Measurements from ENCODE around the gene TUBB2B. TPM values are rescaled to one million over a fixed set of nuclear protein-coding genes. Genes with fewer than 3 reads are reported as not detected.

The TUBB2B gene
- total RNA-seq, 2 experiments from 2014 or later: 0.27 TPM; not detected in 1

DNA sequence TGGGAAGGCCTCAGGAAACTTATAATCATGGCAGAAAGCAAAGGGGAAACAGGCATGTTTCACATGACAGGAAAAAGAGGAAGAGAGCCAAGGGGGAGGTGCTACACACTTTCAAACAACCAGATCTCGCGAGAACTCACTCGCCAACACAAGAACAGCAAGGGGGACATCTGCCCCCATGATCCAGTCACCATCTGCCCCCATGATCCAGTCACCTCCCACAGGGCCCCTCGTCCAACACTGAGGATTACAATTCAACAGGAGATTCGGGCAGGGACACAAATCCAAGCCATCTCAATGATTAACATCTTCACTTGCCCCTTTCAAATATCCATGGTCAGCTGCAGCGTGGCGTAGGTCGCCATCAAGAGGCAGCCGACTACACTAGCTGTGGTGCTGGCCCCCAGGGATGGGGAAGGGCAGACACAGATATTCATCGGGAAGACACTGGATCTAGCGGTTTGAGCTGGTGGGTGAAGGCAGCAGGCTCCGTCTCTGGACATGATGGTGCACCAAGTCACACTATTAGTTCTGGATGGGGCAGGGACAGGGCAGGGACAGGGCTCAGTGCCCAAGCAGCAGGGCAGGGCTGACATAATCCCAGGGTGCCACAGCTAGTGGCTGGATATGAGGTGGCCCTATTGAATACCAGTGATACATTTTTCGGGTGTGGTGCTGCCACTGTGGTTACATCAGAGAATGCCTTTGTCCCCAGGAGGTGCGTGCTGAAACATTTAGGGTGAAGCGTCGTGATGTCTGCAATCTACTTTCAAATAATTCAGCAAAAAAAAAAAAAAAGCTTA lies 31.6 kb downstream of the TUBB2B start:
- Histone ChIP-seq H3K4me2 (ENCODE audit: low read length) (no peak overlapping the region), H3K79me2 (ENCODE audit: insufficient read depth, low read depth, low read length) (no peaks in the 10 kb centered on the region), H4K20me1 (ENCODE audit: insufficient read depth, low read length) (no peaks in the 10 kb centered on the region), H3K4me3 (ENCODE audit: low read depth, low read length, poor library complexity, severe bottlenecking) (no peak overlapping the region), H3K4me1 (ENCODE audit: insufficient read depth, low read length, poor library complexity, severe bottlenecking) (no peaks in the 10 kb centered on the region), H2AFZ (ENCODE audit: low read length) (peak overlapping the region; percentile 10; the same call in 1 of the 2 replicates), H3K36me3 (ENCODE audit: insufficient read depth, low read length) (no peaks in the 10 kb centered on the region), H3K27ac (ENCODE audit: low read depth, low read length, poor library complexity, severe bottlenecking) (no peak overlapping the region), H3K9me2 (ENCODE audit: insufficient read depth, low read length) (no peaks in the 10 kb centered on the region), H3K9me3 (ENCODE audit: low read length) (no peaks in the 10 kb centered on the region)
- intact Hi-C loops (cut with micrococcal nuclease; ENCODE audit: unreplicated experiment): no loop called here
- CTCF ChIA-PET (ENCODE audit: unreplicated experiment): interaction anchor here (0.7 kb wide), 1 partner anchor 55 kb away, joined by 3 read pairs; no protein-coding TSS in a partner anchor
- DNase-seq (ENCODE audit: low spot score): peak; percentile 20
- TF ChIP-seq, protein P1, sequence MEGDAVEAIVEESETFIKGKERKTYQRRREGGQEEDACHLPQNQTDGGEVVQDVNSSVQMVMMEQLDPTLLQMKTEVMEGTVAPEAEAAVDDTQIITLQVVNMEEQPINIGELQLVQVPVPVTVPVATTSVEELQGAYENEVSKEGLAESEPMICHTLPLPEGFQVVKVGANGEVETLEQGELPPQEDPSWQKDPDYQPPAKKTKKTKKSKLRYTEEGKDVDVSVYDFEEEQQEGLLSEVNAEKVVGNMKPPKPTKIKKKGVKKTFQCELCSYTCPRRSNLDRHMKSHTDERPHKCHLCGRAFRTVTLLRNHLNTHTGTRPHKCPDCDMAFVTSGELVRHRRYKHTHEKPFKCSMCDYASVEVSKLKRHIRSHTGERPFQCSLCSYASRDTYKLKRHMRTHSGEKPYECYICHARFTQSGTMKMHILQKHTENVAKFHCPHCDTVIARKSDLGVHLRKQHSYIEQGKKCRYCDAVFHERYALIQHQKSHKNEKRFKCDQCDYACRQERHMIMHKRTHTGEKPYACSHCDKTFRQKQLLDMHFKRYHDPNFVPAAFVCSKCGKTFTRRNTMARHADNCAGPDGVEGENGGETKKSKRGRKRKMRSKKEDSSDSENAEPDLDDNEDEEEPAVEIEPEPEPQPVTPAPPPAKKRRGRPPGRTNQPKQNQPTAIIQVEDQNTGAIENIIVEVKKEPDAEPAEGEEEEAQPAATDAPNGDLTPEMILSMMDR (conservative IDR thresholded peaks at IDR 0.05; ENCODE audit: low read length): peak; percentile 22; the same call in 1 of the 2 replicates
- no peak for TF ChIP-seq EZH2phosphoT487 (IDR thresholded peaks at IDR 0.05; ENCODE audit: borderline replicate concordance, low read depth, low read length)
- BruUV-seq (replicated peaks): no TSS peak
- POLR2A ChIA-PET: interaction anchor here (0.7 kb wide), 2 partner anchors 10 to 31 kb away, joined by 3 to 5 read pairs; no protein-coding TSS in a partner anchor

DNA sequence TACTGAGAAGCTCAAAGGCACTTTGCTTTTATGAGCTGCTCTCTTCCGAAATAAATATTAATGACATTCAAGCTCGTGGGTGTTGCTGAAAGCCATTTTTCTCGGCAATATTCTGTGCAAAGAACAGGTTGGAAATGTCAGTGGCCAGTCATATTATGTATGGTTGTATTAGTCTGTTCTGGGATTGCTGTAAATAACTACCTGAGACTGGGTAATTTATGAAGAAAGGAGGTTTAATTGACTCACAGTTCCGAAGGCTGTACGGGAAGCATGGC lies 32.1 kb downstream of the TUBB2B start:
- Histone ChIP-seq H3K9me3 (ENCODE audit: low read length) (no peaks in the 10 kb centered on the region), H3K4me2 (ENCODE audit: low read length) (no peak overlapping the region), H3K9me2 (ENCODE audit: insufficient read depth, low read length) (no peaks in the 10 kb centered on the region), H4K20me1 (ENCODE audit: insufficient read depth, low read length) (no peaks in the 10 kb centered on the region), H2AFZ (ENCODE audit: low read length) (peak overlapping the region; percentile 10; the same call in 1 of the 2 replicates), H3K36me3 (ENCODE audit: insufficient read depth, low read length) (no peaks in the 10 kb centered on the region), H3K4me3 (ENCODE audit: low read depth, low read length, poor library complexity, severe bottlenecking) (no peak overlapping the region), H3K27ac (ENCODE audit: low read depth, low read length, poor library complexity, severe bottlenecking) (no peak overlapping the region), H3K4me1 (ENCODE audit: insufficient read depth, low read length, poor library complexity, severe bottlenecking) (no peaks in the 10 kb centered on the region), H3K79me2 (ENCODE audit: insufficient read depth, low read depth, low read length) (no peaks in the 10 kb centered on the region)
- no peak for DNase-seq (ENCODE audit: low spot score)
- intact Hi-C loops (cut with micrococcal nuclease; ENCODE audit: unreplicated experiment): no loop called here
- POLR2A ChIA-PET: interaction anchor here (0.7 kb wide), 1 partner anchor 32 kb away, joined by 3 read pairs; no protein-coding TSS in a partner anchor
- CTCF ChIA-PET (ENCODE audit: unreplicated experiment): no interaction called here
- no TSS peak for BruUV-seq (replicated peaks)
- TF ChIP-seq, protein P1 (conservative IDR thresholded peaks at IDR 0.05; ENCODE audit: low read length): no peak
- no peak for TF ChIP-seq EZH2phosphoT487 (IDR thresholded peaks at IDR 0.05; ENCODE audit: borderline replicate concordance, low read depth, low read length)

All from OCI-LY7 (cell line).